ENCODE measurements around the gene TAS2R7.
"Not testable (repeated sequence)": the region's sequence is repeated elsewhere in the genome, so short reads cannot be mapped to it uniquely, and the experiment has no call there.

The TAS2R7 gene

GRCh38 chr12:10802587-10802986 is at the start of gene TAS2R7:
TAS2R7 (minus strand) TSS chr12:10802627; CDS start chr12:10802570, 57 bp downstream.
- DNase-seq (ENCODE audit: low read depth in 3 of 3), result no peak

GRCh38 chr12:10851243-10851858 is 48.9 kb upstream of the TAS2R7 start:
- no peak for DNase-seq (ENCODE audit: low read depth in 3 of 3)

GRCh38 chr12:10849425-10849878 is 47.0 kb upstream of the TAS2R7 start, which contains the start of gene PRR4:
PRR4 (minus strand) TSS chr12:10849475; CDS start chr12:10849437, 38 bp downstream.
- no peak for DNase-seq (ENCODE audit: low read depth in 3 of 3)

- no peak for DNase-seq (ENCODE audit: low read depth in 3 of 3)
Measured at GRCh38 chr12:10847744-10848143, 45.3 kb upstream of the TAS2R7 start.

GRCh38 chr12:10842862-10843261 is 40.4 kb upstream of the TAS2R7 start:
- DNase-seq (ENCODE audit: low read depth in 3 of 3), result no peak

GRCh38 chr12:10838461-10838860 is 36.0 kb upstream of the TAS2R7 start:
- DNase-seq (ENCODE audit: low read depth in 3 of 3), result no peak

GRCh38 chr12:10829994-10830393 is 27.6 kb upstream of the TAS2R7 start:
- no peak for DNase-seq (ENCODE audit: low read depth in 3 of 3)

GRCh38 chr12:10826258-10826657 is 23.8 kb upstream of the TAS2R7 start, which contains the start of gene TAS2R10:
TAS2R10 (minus strand) TSS chr12:10826358; CDS start chr12:10826269, 89 bp downstream.
- DNase-seq (ENCODE audit: low read depth in 3 of 3), result no peak

GRCh38 chr12:10824957-10825356 is 22.5 kb upstream of the TAS2R7 start:
- no peak for DNase-seq (ENCODE audit: low read depth in 3 of 3)

GRCh38 chr12:10811883-10812536 is 9.6 kb upstream of the TAS2R7 start:
- DNase-seq (ENCODE audit: low read depth in 3 of 3), result no peak

- no peak for DNase-seq (ENCODE audit: low read depth in 3 of 3)
Measured at GRCh38 chr12:10810068-10810467, 7.6 kb upstream of the TAS2R7 start, which contains the start of gene TAS2R9. TAS2R9 (minus strand) TSS chr12:10810168; CDS start chr12:10810075, 93 bp downstream.

- no peak for DNase-seq (ENCODE audit: low read depth in 3 of 3)
Measured at GRCh38 chr12:10807186-10807585, 4.8 kb upstream of the TAS2R7 start, which contains the start of gene TAS2R8. TAS2R8 (minus strand) TSS chr12:10807286; CDS start chr12:10806980, 306 bp downstream.

GRCh38 chr12:10801741-10802140 is 686 bp downstream of the TAS2R7 start:
- DNase-seq (ENCODE audit: low read depth in 3 of 3), result no peak

- DNase-seq (ENCODE audit: low read depth in 3 of 3), result no peak
Measured at GRCh38 chr12:10794222-10794621, 8.2 kb downstream of the TAS2R7 start.

- DNase-seq (ENCODE audit: low read depth in 3 of 3), result not testable (repeated sequence)
Measured at GRCh38 chr12:10791769-10792168, 10.7 kb downstream of the TAS2R7 start.

GRCh38 chr12:10783252-10783651 is 19.2 kb downstream of the TAS2R7 start:
- no peak for DNase-seq (ENCODE audit: low read depth in 3 of 3)

GRCh38 chr12:10779103-10779502 is 23.3 kb downstream of the TAS2R7 start:
- DNase-seq (ENCODE audit: low read depth in 3 of 3), result no peak

- DNase-seq (ENCODE audit: low read depth in 3 of 3), result no peak
Measured at GRCh38 chr12:10771132-10771733, 31.2 kb downstream of the TAS2R7 start.

- DNase-seq (ENCODE audit: low read depth in 3 of 3), result no peak
Measured at GRCh38 chr12:10759657-10760056, 42.8 kb downstream of the TAS2R7 start.

GRCh38 chr12:10756194-10756593 is 46.2 kb downstream of the TAS2R7 start:
- no peak for DNase-seq (ENCODE audit: low read depth in 3 of 3)

GRCh38 chr12:10753059-10753458 is 49.4 kb downstream of the TAS2R7 start:
- no peak for DNase-seq (ENCODE audit: low read depth in 3 of 3)
